Measurements from ENCODE around the gene PDE7B. TPM values are rescaled to one million over a fixed set of nuclear protein-coding genes. Genes with fewer than 3 reads are reported as not detected.

The PDE7B gene
- 4.9 TPM for polyA plus RNA-seq (2012; ENCODE audit: insufficient read length, low read depth)

DNA sequence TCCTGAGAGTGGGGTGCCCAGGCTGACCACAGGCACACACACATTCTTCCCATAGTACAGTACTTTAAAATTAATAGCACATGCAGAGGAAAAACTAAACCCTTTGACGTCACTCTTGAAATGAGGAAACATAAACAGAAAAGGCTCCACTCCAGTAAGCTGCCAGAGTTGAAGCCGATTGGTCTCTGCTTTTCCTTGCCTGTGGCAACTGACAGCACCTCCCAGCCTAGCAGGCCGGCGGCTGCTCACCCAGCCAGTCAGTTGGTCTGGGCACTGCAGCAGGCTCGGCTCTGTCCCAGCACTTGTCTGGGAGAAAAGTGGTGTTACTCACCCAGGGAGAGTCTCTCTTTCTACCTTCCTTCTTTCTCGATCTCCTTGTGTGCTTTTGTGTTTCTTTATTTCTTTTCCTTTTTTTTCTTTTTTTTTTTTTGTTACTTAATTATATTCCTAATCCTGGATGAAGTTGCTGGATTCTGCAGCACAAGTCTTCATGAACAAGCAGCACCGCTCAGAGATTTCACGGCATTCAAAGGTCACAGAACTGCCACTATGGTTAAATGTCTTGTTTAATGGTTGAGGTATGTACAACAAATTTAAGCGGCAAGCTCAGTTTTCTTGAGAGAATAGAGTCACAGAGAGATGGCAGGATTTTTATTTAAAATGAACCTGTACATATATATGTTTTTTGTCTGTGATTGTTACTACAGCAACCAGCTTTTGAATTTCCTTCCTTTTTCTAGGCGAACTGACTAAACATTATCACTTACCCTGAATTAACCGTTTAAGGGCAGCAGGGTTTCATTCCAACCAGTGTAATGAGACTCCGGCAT lies at the start of gene PDE7B:
Gene PDE7B (plus strand): TSS at position 260 of the 830 bp plus-strand sequence.
- TF ChIP-seq SIN3A (IDR thresholded peaks at IDR 0.05; ENCODE audit: borderline replicate concordance, insufficient read depth, low read length): peak; percentile 91; the same call in 1 of the 2 replicates
- TF ChIP-seq POLR2AphosphoS5 (IDR thresholded peaks at IDR 0.05; ENCODE audit: low read depth, low read length): peak; percentile 90
- TF ChIP-seq, protein P1, sequence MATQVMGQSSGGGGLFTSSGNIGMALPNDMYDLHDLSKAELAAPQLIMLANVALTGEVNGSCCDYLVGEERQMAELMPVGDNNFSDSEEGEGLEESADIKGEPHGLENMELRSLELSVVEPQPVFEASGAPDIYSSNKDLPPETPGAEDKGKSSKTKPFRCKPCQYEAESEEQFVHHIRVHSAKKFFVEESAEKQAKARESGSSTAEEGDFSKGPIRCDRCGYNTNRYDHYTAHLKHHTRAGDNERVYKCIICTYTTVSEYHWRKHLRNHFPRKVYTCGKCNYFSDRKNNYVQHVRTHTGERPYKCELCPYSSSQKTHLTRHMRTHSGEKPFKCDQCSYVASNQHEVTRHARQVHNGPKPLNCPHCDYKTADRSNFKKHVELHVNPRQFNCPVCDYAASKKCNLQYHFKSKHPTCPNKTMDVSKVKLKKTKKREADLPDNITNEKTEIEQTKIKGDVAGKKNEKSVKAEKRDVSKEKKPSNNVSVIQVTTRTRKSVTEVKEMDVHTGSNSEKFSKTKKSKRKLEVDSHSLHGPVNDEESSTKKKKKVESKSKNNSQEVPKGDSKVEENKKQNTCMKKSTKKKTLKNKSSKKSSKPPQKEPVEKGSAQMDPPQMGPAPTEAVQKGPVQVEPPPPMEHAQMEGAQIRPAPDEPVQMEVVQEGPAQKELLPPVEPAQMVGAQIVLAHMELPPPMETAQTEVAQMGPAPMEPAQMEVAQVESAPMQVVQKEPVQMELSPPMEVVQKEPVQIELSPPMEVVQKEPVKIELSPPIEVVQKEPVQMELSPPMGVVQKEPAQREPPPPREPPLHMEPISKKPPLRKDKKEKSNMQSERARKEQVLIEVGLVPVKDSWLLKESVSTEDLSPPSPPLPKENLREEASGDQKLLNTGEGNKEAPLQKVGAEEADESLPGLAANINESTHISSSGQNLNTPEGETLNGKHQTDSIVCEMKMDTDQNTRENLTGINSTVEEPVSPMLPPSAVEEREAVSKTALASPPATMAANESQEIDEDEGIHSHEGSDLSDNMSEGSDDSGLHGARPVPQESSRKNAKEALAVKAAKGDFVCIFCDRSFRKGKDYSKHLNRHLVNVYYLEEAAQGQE (IDR thresholded peaks at IDR 0.05; ENCODE audit: insufficient read depth in 1 of 2, low read depth in 2 of 2, low read length in 2 of 2): peak; percentile 54 to 61; a peak in 3 of 4 replicates
- peak; percentile 69 for TF ChIP-seq FOXP2 (optimal IDR thresholded peaks at IDR 0.05; ENCODE audit: borderline replicate concordance, extremely low read depth, extremely low read length, insufficient read depth)
- peak; percentile 95 for TF ChIP-seq TAF1 (IDR thresholded peaks at IDR 0.05; ENCODE audit: borderline replicate concordance, insufficient read depth, low read length)

GRCh38 chr6:135801755-135802465 lies 49.6 kb upstream of the PDE7B start:
- no peak for TF ChIP-seq SIN3A (IDR thresholded peaks at IDR 0.05; ENCODE audit: borderline replicate concordance, insufficient read depth, low read length)
- TF ChIP-seq, protein P1 (IDR thresholded peaks at IDR 0.05; ENCODE audit: insufficient read depth in 1 of 2, low read depth in 2 of 2, low read length in 2 of 2): no peak
- TF ChIP-seq TAF1 (IDR thresholded peaks at IDR 0.05; ENCODE audit: borderline replicate concordance, insufficient read depth, low read length): no peak
- no peak for TF ChIP-seq FOXP2 (optimal IDR thresholded peaks at IDR 0.05; ENCODE audit: borderline replicate concordance, extremely low read depth, extremely low read length, insufficient read depth)
- no peak for TF ChIP-seq POLR2AphosphoS5 (IDR thresholded peaks at IDR 0.05; ENCODE audit: low read depth, low read length)

GRCh38 chr6:135810486-135810885 lies 41.0 kb upstream of the PDE7B start:
- no peak for TF ChIP-seq POLR2AphosphoS5 (IDR thresholded peaks at IDR 0.05; ENCODE audit: low read depth, low read length)
- TF ChIP-seq FOXP2 (optimal IDR thresholded peaks at IDR 0.05; ENCODE audit: borderline replicate concordance, extremely low read depth, extremely low read length, insufficient read depth): no peak
- no peak for TF ChIP-seq TAF1 (IDR thresholded peaks at IDR 0.05; ENCODE audit: borderline replicate concordance, insufficient read depth, low read length)
- no peak for TF ChIP-seq SIN3A (IDR thresholded peaks at IDR 0.05; ENCODE audit: borderline replicate concordance, insufficient read depth, low read length)
- TF ChIP-seq, protein P1 (IDR thresholded peaks at IDR 0.05; ENCODE audit: insufficient read depth in 1 of 2, low read depth in 2 of 2, low read length in 2 of 2): no peak

GRCh38 chr6:135811170-135811569 lies 40.3 kb upstream of the PDE7B start:
- no peak for TF ChIP-seq POLR2AphosphoS5 (IDR thresholded peaks at IDR 0.05; ENCODE audit: low read depth, low read length)
- TF ChIP-seq, protein P1 (IDR thresholded peaks at IDR 0.05; ENCODE audit: insufficient read depth in 1 of 2, low read depth in 2 of 2, low read length in 2 of 2): no peak
- TF ChIP-seq SIN3A (IDR thresholded peaks at IDR 0.05; ENCODE audit: borderline replicate concordance, insufficient read depth, low read length): no peak
- TF ChIP-seq TAF1 (IDR thresholded peaks at IDR 0.05; ENCODE audit: borderline replicate concordance, insufficient read depth, low read length): no peak
- TF ChIP-seq FOXP2 (optimal IDR thresholded peaks at IDR 0.05; ENCODE audit: borderline replicate concordance, extremely low read depth, extremely low read length, insufficient read depth): no peak

Data from PFSK-1 (cell line).